ENCODE data around the gene NMBR. TPM values are rescaled to one million over a fixed set of nuclear protein-coding genes. Genes with fewer than 3 reads are reported as not detected.
"Not testable (repeated sequence)": the region's sequence is repeated elsewhere in the genome, so short reads cannot be mapped to it uniquely, and the experiment has no call there.

NMBR gene
- total and polyA plus RNA-seq, 12 donors, result 0.11 to 0.15 TPM; not detected in 10

GRCh38 chr6:142117366-142117765, 29.6 kb downstream of the NMBR start:
- Histone ChIP-seq H3K9me3 (replicated peaks in 1 of 3) (no peaks in the 10 kb centered on the region), H3K27ac (no peak overlapping the region), H3K4me3 (no peak overlapping the region), H3K4me1 (replicated peaks in 1 of 2) (no peaks in the 10 kb centered on the region), H3K36me3 (replicated peaks in 1 of 2) (no peaks in the 10 kb centered on the region), H3K27me3 (no peaks in the 10 kb centered on the region)
- intact Hi-C loops (cut with DNase I), result no loop called here
- DNase-seq, result no peak
- WGBS, 4 donors, result 52 to 70% (median 60%) methylated on average over 2 of the region's 2 CpGs
- TF ChIP-seq, protein P1, sequence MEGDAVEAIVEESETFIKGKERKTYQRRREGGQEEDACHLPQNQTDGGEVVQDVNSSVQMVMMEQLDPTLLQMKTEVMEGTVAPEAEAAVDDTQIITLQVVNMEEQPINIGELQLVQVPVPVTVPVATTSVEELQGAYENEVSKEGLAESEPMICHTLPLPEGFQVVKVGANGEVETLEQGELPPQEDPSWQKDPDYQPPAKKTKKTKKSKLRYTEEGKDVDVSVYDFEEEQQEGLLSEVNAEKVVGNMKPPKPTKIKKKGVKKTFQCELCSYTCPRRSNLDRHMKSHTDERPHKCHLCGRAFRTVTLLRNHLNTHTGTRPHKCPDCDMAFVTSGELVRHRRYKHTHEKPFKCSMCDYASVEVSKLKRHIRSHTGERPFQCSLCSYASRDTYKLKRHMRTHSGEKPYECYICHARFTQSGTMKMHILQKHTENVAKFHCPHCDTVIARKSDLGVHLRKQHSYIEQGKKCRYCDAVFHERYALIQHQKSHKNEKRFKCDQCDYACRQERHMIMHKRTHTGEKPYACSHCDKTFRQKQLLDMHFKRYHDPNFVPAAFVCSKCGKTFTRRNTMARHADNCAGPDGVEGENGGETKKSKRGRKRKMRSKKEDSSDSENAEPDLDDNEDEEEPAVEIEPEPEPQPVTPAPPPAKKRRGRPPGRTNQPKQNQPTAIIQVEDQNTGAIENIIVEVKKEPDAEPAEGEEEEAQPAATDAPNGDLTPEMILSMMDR (IDR thresholded peaks at IDR 0.05), result no peak
- no peak for TF ChIP-seq POLR2A (IDR thresholded peaks at IDR 0.05)

DNA sequence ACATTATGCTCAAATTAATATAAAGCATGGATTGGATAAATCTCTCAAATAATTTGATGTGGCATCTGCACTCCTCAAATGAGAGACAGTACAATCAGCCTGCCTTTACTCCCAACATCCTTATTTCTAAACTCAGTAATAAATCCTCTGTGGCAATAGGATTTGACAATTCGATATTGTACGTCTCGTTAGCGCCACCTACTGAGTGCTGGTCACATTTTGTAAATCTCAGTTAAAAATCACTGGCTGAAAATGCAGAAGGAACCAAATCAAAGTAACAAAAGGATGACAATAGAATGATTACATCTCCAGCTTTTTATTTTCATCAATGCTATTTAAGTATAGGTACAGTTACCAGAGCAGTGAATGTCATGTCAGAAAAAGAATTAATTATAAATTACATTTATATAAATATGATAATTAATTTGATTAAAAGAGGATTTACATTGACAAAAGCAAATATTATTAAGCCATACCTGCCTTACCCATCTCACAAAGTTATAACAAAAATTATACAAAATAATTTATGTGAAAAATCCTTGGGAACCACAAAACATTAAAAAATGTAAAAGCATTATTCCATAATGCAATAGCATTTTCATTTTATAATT, 34.4 kb downstream of the NMBR start:
- Histone ChIP-seq H3K36me3 (replicated peaks in 1 of 2) (no peaks in the 10 kb centered on the region), H3K4me1 (replicated peaks in 1 of 2) (no peaks in the 10 kb centered on the region), H3K9me3 (replicated peaks in 1 of 3) (no peaks in the 10 kb centered on the region), H3K27me3 (no peaks in the 10 kb centered on the region), H3K4me3 (no peak overlapping the region), H3K27ac (no peak overlapping the region)
- DNase-seq, result peak; percentile 54 to 89 (median 75)
- intact Hi-C loops (cut with DNase I), result no loop called here
- no peak for TF ChIP-seq POLR2A (IDR thresholded peaks at IDR 0.05)
- TF ChIP-seq, protein P1 (IDR thresholded peaks at IDR 0.05), result peak; percentile 54 to 73 (median 66)
- WGBS, 4 donors, result 0 to 1% (median 0%) methylated on average over 4 of the region's 4 CpGs

DNA sequence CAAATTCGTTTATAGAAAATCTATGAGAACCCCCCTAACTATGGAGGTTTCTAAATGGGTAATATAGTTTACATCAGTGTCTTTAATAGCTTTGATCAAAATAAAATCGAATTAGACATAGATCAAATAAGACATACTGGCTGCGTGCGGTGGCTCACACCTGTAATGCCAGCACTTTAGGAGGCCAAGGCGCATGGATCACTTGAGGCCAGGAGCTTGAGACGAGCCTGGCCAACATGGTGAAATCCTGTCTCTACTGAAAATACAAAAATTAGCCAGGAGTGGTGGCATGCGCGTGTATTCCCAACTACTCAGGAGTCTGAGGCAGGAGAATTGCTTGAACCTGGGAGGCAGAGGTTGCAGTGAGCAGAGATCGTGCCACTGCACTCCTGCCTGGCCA, 36.1 kb downstream of the NMBR start:
- 78 to 85% (median 82%) methylated on average over 9 of the region's 9 CpGs for WGBS, 4 donors
- H3K4me1 ChIP-seq (replicated peaks in 1 of 2); H3K36me3 ChIP-seq (replicated peaks in 1 of 2); DNase-seq; H3K27ac ChIP-seq; H3K4me3 ChIP-seq; intact Hi-C loops (cut with DNase I); H3K9me3 ChIP-seq (replicated peaks in 1 of 3); H3K27me3 ChIP-seq: not testable (repeated sequence)

GRCh38 chr6:142104820-142105219, 42.1 kb downstream of the NMBR start:
- DNase-seq; H3K36me3 ChIP-seq (replicated peaks in 1 of 2); H3K27me3 ChIP-seq; intact Hi-C loops (cut with DNase I); H3K4me1 ChIP-seq (replicated peaks in 1 of 2); H3K4me3 ChIP-seq; H3K27ac ChIP-seq; H3K9me3 ChIP-seq (replicated peaks in 1 of 3): not testable (repeated sequence)
- WGBS, 4 donors, result 70 to 92% (median 79%) methylated on average over 5 of the region's 5 CpGs

GRCh38 chr6:142088858-142089216, 58.1 kb downstream of the NMBR start:
- Histone ChIP-seq H3K4me3 (no peak overlapping the region), H3K36me3 (replicated peaks in 1 of 2) (no peaks in the 10 kb centered on the region), H3K27me3 (peaks cover 19% of the 10 kb centered on the region), H3K9me3 (replicated peaks in 1 of 3) (no peaks in the 10 kb centered on the region), H3K4me1 (replicated peaks in 1 of 2) (no peaks in the 10 kb centered on the region), H3K27ac (no peak overlapping the region)
- intact Hi-C loops (cut with DNase I), result no loop called here
- TF ChIP-seq, protein P1 (IDR thresholded peaks at IDR 0.05), result no peak
- TF ChIP-seq POLR2A (IDR thresholded peaks at IDR 0.05), result no peak
- 1 to 4% (median 3%) methylated on average over 7 to 14 of the region's 14 CpGs for WGBS, 4 donors
- peak in 2 of 7 donors; percentile 8 to 15 for DNase-seq
